GM12878 (cell line): ENCODE measurements around the gene CPSF3. TPM values are rescaled to one million over a fixed set of nuclear protein-coding genes. Genes with fewer than 3 reads are reported as not detected.

Experiments used
- ATAC-seq: fragments of 200-7000 bp; cut with Tn5 transposase; 3 replicates; pipeline ENCODE4 v1.9.1; 2020; ENCODE audit warnings: mild to moderate bottlenecking, moderate library complexity
- BruUV-seq: library from RNA; stranded (reverse); fragments of 400-500 nt; replicated peaks from 2 replicates; lab custom pipeline; 2021; lab: Mats Ljungman, UMichigan
- CTCF ChIA-PET: fragments of 300-600 bp; sonication (Branson Sonifier 250); formaldehyde crosslinking; extraction: SDS; loops from one replicate; lab custom pipeline; 2021; ENCODE audit warnings: inconsistent platforms; lab: Yijun Ruan, JAX
- POLR2A ChIA-PET: fragments of 350-600 bp; formaldehyde crosslinking; extraction: SDS; loops from one replicate; lab custom pipeline; 2021; ENCODE audit warnings: inconsistent platforms; lab: Charles Lee
- RAD21 ChIA-PET: fragments of 300-600 bp; sonication (Branson Sonifier 250); formaldehyde crosslinking; loops from one replicate; lab custom pipeline; 2023; ENCODE audit warnings: antibody characterized with exemption; ENCODE audit not compliant: unreplicated experiment; lab: Charles Lee
- SMC1A ChIA-PET: fragments of 300-600 bp; sonication (Branson Sonifier 250); formaldehyde crosslinking; loops from one replicate; lab custom pipeline; 2023; ENCODE audit not compliant: unreplicated experiment, uncharacterized antibody; lab: Charles Lee
- DNase-seq: peaks from one replicate; pipeline ENCODE4 v3.0.0-alpha.2; 2011; ENCODE audit warnings: low read depth, low spot score
- FAIRE-seq: peaks from 3 replicates; lab custom pipeline; 2011; peaks lifted over from hg19 to GRCh38; lab: Jason Lieb, UNC
- H2AFZ ChIP-seq: 2 replicates; pipeline ENCODE4 v1.6.0; 2011; ENCODE audit warnings: low read depth, low read length, control low read depth; ENCODE audit not compliant: control insufficient read depth
- H3K27ac ChIP-seq: 2 replicates; pipeline ENCODE4 v1.5.1; 2011; ENCODE audit warnings: control low read depth; ENCODE audit not compliant: control insufficient read depth, insufficient read depth
- H3K27me3 ChIP-seq, 2 experiments: replicated peaks in 1 of 2; 2 replicates each; pipeline versions ENCODE4 v1.6.0 to v1.6.1; 2011; ENCODE audit warnings: low read length in 1 of 2; ENCODE audit not compliant: control insufficient read depth in 2 of 2, insufficient read depth in 2 of 2
- H3K36me3 ChIP-seq, 2 experiments: 2 replicates each; pipeline ENCODE4 v1.5.1; 2011; ENCODE audit warnings: low read length in 1 of 2; ENCODE audit not compliant: control insufficient read depth in 2 of 2, insufficient read depth in 2 of 2
- H3K4me1 ChIP-seq: 2 replicates; pipeline ENCODE4 v1.6.1; 2011; ENCODE audit warnings: mild to moderate bottlenecking, low read length, moderate library complexity, mixed read lengths; ENCODE audit not compliant: control insufficient read depth, insufficient read depth
- H3K4me2 ChIP-seq: 2 replicates; pipeline ENCODE4 v1.6.0; 2011; ENCODE audit warnings: control low read depth; ENCODE audit not compliant: control insufficient read depth, insufficient read depth
- H3K4me3 ChIP-seq: fragments of 200-600 bp; sonication (generic); 2 replicates; pipeline ENCODE4 v1.5.1; 2016
- H3K79me2 ChIP-seq: 2 replicates; pipeline ENCODE4 v1.6.0; 2011; ENCODE audit warnings: low read length; ENCODE audit not compliant: control insufficient read depth, insufficient read depth
- H3K9ac ChIP-seq: 2 replicates; pipeline ENCODE4 v1.8.0; 2011; ENCODE audit warnings: low read length, control low read depth, mixed read lengths; ENCODE audit not compliant: control insufficient read depth, insufficient read depth
- H3K9me3 ChIP-seq: replicated peaks from 3 replicates; pipeline ENCODE4 v1.5.1; 2011; ENCODE audit warnings: mild to moderate bottlenecking, low read length; ENCODE audit not compliant: control insufficient read depth, insufficient read depth
- H4K20me1 ChIP-seq: 2 replicates; pipeline ENCODE4 v1.6.0; 2011; ENCODE audit not compliant: control insufficient read depth, insufficient read depth
- CBFB ChIP-seq: IDR thresholded peaks from 2 replicates; pipeline ENCODE4 v1.6.1; 2016; ENCODE audit warnings: antibody characterized with exemption, low read depth
- E4F1 ChIP-seq: fragments of 450-650 bp; IDR thresholded peaks from 2 replicates; pipeline ENCODE4 v1.6.1; 2018; ENCODE audit warnings: borderline replicate concordance, mild to moderate bottlenecking; ENCODE audit not compliant: partially characterized antibody
- GABPA ChIP-seq: IDR thresholded peaks from 2 replicates; pipeline ENCODE4 v1.6.1; 2014; ENCODE audit warnings: antibody characterized with exemption, low read depth, mild to moderate bottlenecking, inconsistent platforms
- PML ChIP-seq: IDR thresholded peaks from 2 replicates; pipeline ENCODE4 v1.6.1; 2012; ENCODE audit warnings: low read length, inconsistent platforms
- YBX1 ChIP-seq: fragments of 450-650 bp; IDR thresholded peaks from 2 replicates; pipeline ENCODE4 v1.6.1; 2016; ENCODE audit warnings: antibody characterized with exemption
- WGBS: methylation state at CpG from one replicate; pipeline ENCODE4 v1.1.6; 2016; ENCODE audit warnings: low lambda C conversion rate; ENCODE audit not compliant: insufficient replicate concordance, insufficient coverage; ENCODE audit errors: missing lambda C conversion rate; 5-methylcytosine and 5-hydroxymethylcytosine counted together
- in situ Hi-C: fragments of 300-500 bp; cut with MboI; formaldehyde crosslinking; loops from 9 replicates; pipeline ENCODE4 v1.14.3; 2018; ENCODE audit warnings: mixed read lengths
- intact Hi-C: fragments of 100-400 bp; cut with micrococcal nuclease; formaldehyde crosslinking; loops from one replicate; pipeline ENCODE4 v1.14.2; 2022; ENCODE audit not compliant: unreplicated experiment
- polyA plus RNA-seq, 11 experiments: library from polyadenylated mRNA; depleted of rRNA in 4 of 11; unstranded in 6 of 11; stranded (reverse) in 5 of 11; fragments of >200 nt; fragmentation: Nextera tagmentation in 4 of 11; fragmentation: Illumina TruSeq in 1 of 11; extraction: Ambion mirVana in 4 of 11; extraction: Trizol in 1 of 11; gene quantifications; 1 replicate in 1 of 11; 2 replicates in 10 of 11; pipeline versions ENCODE4 v1.2.1 to v1.2.3, GENCODE V29; 2011 to 2016; ENCODE audit warnings: inconsistent platforms in 2 of 11, missing spikeins in 2 of 11, low read depth in 1 of 11
- total RNA-seq, 4 experiments: library from RNA; depleted of rRNA in 3 of 4; stranded (reverse); fragments of >200 nt in 3 of 4; fragmentation: Illumina TruSeq in 1 of 4; extraction: Trizol in 1 of 4; gene quantifications; 2 replicates each; pipeline versions ENCODE4 v1.2.1 to v1.2.3, GENCODE V29; 2013 to 2021

The CPSF3 gene
- total and polyA plus RNA-seq, 10 of the 15 experiments (the other 5 are each of a cell fraction or from before 2014, with no cell fraction given): 34.5 to 108 (median 76.1) TPM

GRCh38 chr2:9463698-9464034, 40.2 kb downstream of the CPSF3 start (continued):
- TF ChIP-seq E4F1: no peak
- TF ChIP-seq YBX1: no peak
- TF ChIP-seq GABPA: no peak
- TF ChIP-seq PML: no peak

GRCh38 chr2:9465170-9465569, 41.7 kb downstream of the CPSF3 start:
- intact Hi-C loops (no loop called here), in situ Hi-C loops (no loop called here)
- H3K27me3 ChIP-seq: no peaks in the 10 kb centered on the region
- no peak for TF ChIP-seq CBFB
- H3K4me1 ChIP-seq: no peaks in the 10 kb centered on the region
- WGBS: 92% methylated on average over 7 of the region's 7 CpGs
- SMC1A ChIA-PET: interaction anchor here (0.9 to 1.1 kb wide), 2 partner anchors 10 to 21 kb away, joined by 3 read pairs; no protein-coding TSS in a partner anchor
- BruUV-seq: no TSS peak
- H3K36me3 ChIP-seq: peaks cover 3 to 15% of the 10 kb centered on the region in 2 experiments; a peak in 3 of 4 replicates
- H3K79me2 ChIP-seq: no peaks in the 10 kb centered on the region
- CTCF ChIA-PET: interaction anchor here (1.1 to 1.2 kb wide), 2 partner anchors 10 to 41 kb away, joined by 3 to 4 read pairs; no protein-coding TSS in a partner anchor
- POLR2A ChIA-PET: no interaction called here
- H4K20me1 ChIP-seq: no peaks in the 10 kb centered on the region
- H3K4me2 ChIP-seq: no peak overlapping the region
- H3K27ac ChIP-seq: no peak overlapping the region
- no peak overlapping the region for H3K9ac ChIP-seq
- RAD21 ChIA-PET: no interaction called here
- H2AFZ ChIP-seq: no peak overlapping the region
- H3K4me3 ChIP-seq: no peak overlapping the region
- H3K9me3 ChIP-seq: no peaks in the 10 kb centered on the region
- DNase-seq (no peak), ATAC-seq (no peak), FAIRE-seq (no peak)
